ENCODE results near the gene THBS1.

Gene THBS1

GRCh38 chr15:39584266-39584659, 3.4 kb downstream of the THBS1 start:
- TF ChIP-seq CTCF (IDR thresholded peaks at IDR 0.05; ENCODE audit: borderline replicate concordance, insufficient read depth, low read depth, low read length): no peak
- no peak overlapping the region for H3K4me3 ChIP-seq (ENCODE audit: low read depth, low read length)

- no peak for TF ChIP-seq CTCF (IDR thresholded peaks at IDR 0.05; ENCODE audit: borderline replicate concordance, insufficient read depth, low read depth, low read length)
- H3K4me3 ChIP-seq (ENCODE audit: low read depth, low read length): no peak overlapping the region
Measured at GRCh38 chr15:39584662-39585388, 3.9 kb downstream of the THBS1 start.

GRCh38 chr15:39585389-39585841, 4.5 kb downstream of the THBS1 start:
- H3K4me3 ChIP-seq (ENCODE audit: low read depth, low read length): no peak overlapping the region
- TF ChIP-seq CTCF (IDR thresholded peaks at IDR 0.05; ENCODE audit: borderline replicate concordance, insufficient read depth, low read depth, low read length): no peak

GRCh38 chr15:39585871-39586301, 5.0 kb downstream of the THBS1 start:
- H3K4me3 ChIP-seq (ENCODE audit: low read depth, low read length): no peak overlapping the region
- TF ChIP-seq CTCF (IDR thresholded peaks at IDR 0.05; ENCODE audit: borderline replicate concordance, insufficient read depth, low read depth, low read length): no peak

- no peak for TF ChIP-seq CTCF (IDR thresholded peaks at IDR 0.05; ENCODE audit: borderline replicate concordance, insufficient read depth, low read depth, low read length)
- H3K4me3 ChIP-seq (ENCODE audit: low read depth, low read length): no peak overlapping the region
Measured at GRCh38 chr15:39586387-39587095, 5.7 kb downstream of the THBS1 start.

- no peak for TF ChIP-seq CTCF (IDR thresholded peaks at IDR 0.05; ENCODE audit: borderline replicate concordance, insufficient read depth, low read depth, low read length)
- no peak overlapping the region for H3K4me3 ChIP-seq (ENCODE audit: low read depth, low read length)
Measured at GRCh38 chr15:39587096-39587721, 6.3 kb downstream of the THBS1 start.
